ENCODE measurements around the gene F2RL1. TPM values are rescaled to one million over a fixed set of nuclear protein-coding genes. Genes with fewer than 3 reads are reported as not detected.

The F2RL1 gene
- total and polyA plus RNA-seq, 2 experiments from 2014 or later, result 1.4 to 3.3 TPM

DNA sequence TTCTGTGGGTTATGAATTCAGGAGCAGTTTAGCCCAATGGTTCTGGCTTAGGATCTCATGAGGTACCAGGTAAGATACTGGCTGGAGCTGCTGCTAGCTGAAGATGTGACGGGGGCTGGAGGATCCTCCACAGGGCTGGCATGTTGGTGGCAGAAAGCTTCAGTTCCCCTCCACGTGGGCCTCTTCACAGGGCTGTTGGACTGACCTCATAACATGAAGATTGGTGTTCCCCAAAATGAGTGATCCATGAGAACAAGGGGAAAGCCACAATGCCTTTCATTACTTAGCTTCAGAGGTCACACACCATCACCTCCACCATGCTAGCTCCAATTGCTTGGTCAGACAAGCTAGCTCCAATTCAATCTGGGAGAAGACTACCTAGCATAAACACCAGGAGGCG, 22.5 kb downstream of the F2RL1 start:
- Histone ChIP-seq H3K27ac (no peak overlapping the region), H3K4me2 (ENCODE audit: unreplicated experiment) (no peak overlapping the region), H3K27me3 (replicated peaks; ENCODE audit: insufficient read depth) (no peaks in the 10 kb centered on the region), H4K20me1 (ENCODE audit: insufficient read depth) (no peaks in the 10 kb centered on the region), H3K9me3 (ENCODE audit: low read depth) (no peaks in the 10 kb centered on the region), H2AFZ (no peak overlapping the region), H3F3A (ENCODE audit: insufficient read depth) (peaks cover 14% of the 10 kb centered on the region), H3K4me3 (no peak overlapping the region), H3K9me2 (ENCODE audit: insufficient read depth) (no peaks in the 10 kb centered on the region), H3K79me2 (ENCODE audit: insufficient read depth) (no peaks in the 10 kb centered on the region), H3K9ac (no peak overlapping the region), H3K36me3 (ENCODE audit: low read depth) (no peaks in the 10 kb centered on the region), H3K4me1 (ENCODE audit: insufficient read depth) (peaks cover 13% of the 10 kb centered on the region)
- in situ Hi-C loops (cut with MboI), result no loop called here
- WGBS, 2 experiments (ENCODE audit: low coverage in 1 of 2, low lambda C conversion rate in 2 of 2, missing lambda C conversion rate in 2 of 2), result 58 to 71% methylated on average over 3 of the region's 3 CpGs
- no peak for TF ChIP-seq EZH2 (IDR thresholded peaks at IDR 0.05; ENCODE audit: insufficient read depth, poor library complexity, severe bottlenecking)
- no peak for TF ChIP-seq EZH2phosphoT487 (IDR thresholded peaks at IDR 0.05; ENCODE audit: insufficient read depth, low read depth)
- no peak for DNase-seq

DNA sequence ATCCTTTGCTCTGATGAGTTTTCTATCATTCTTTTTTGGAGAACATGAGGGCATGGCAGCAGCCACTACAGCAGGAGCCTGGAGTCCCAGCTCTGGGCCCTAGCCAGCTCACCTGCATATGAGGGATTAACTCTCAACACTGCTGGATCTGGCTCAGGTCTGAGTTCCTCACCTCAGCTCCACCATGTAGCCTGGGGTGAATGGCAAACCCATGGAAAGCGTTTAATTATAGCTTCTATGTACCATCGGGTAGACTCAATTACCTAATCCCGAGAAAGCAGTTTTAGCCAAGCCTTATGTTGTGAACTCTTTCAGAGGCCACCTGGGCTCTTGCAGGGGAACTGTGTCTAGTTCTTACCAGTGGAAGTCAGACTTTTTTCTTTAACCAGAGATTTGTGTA, 27.1 kb downstream of the F2RL1 start:
- Histone ChIP-seq H3K9me2 (ENCODE audit: insufficient read depth) (no peaks in the 10 kb centered on the region), H3K79me2 (ENCODE audit: insufficient read depth) (no peaks in the 10 kb centered on the region), H3K36me3 (ENCODE audit: low read depth) (no peaks in the 10 kb centered on the region), H3K27me3 (replicated peaks; ENCODE audit: insufficient read depth) (no peaks in the 10 kb centered on the region), H4K20me1 (ENCODE audit: insufficient read depth) (no peaks in the 10 kb centered on the region), H3K27ac (no peak overlapping the region), H3K4me3 (no peak overlapping the region), H3K4me1 (ENCODE audit: insufficient read depth) (no peaks in the 10 kb centered on the region), H2AFZ (no peak overlapping the region), H3K4me2 (ENCODE audit: unreplicated experiment) (no peak overlapping the region), H3F3A (ENCODE audit: insufficient read depth) (no peaks in the 10 kb centered on the region), H3K9ac (no peak overlapping the region), H3K9me3 (ENCODE audit: low read depth) (no peaks in the 10 kb centered on the region)
- no peak for DNase-seq
- TF ChIP-seq EZH2phosphoT487 (IDR thresholded peaks at IDR 0.05; ENCODE audit: insufficient read depth, low read depth), result no peak
- WGBS, 2 experiments (ENCODE audit: low coverage in 1 of 2, low lambda C conversion rate in 2 of 2, missing lambda C conversion rate in 2 of 2), result 86 to 89% methylated on average over 3 of the region's 3 CpGs
- in situ Hi-C loops (cut with MboI), result no loop called here

DNA sequence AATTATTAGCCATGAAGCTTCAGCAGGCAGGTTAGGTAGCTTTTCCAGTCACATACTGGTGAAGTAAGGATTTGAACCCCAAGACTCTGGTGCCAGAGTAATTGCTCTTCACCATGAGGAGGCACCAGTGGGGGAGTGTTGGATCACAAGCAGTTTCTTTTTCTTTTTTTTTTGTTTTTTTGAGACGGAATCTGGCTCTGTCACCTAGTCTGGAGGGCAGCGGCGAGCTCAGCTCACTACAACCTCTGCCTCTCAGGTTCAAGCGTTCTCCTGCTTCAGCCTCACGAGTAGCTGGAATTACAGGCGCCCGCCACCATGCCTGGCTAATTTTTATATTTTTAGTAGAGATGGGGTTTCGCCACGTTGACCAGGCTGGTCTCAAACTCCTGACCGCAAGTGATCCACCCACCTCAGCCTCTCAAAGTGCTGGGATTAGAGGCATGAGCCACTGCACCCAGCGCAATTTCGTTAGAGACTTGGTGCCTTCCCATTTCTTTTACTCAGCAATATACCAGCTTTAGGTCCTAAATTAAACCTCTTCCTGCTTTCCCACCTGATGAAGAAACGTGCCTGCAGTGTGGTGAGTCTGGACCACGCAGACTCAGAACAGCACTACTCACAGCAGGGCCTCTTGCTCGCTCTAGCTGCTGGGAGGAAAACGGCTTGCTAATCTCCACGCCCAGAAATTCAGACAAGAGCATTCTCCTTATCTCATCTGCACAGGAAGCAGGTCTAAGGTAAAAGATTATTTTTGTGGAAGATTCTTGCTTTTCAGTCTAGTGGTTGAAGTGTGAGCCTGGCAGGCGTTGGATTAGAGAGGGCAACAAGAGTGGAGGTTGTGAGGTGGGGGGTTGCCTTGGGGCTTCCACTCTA, 30.8 kb downstream of the F2RL1 start, which contains the start of gene S100Z:
S100Z (plus strand) TSS at position 596 of the 873 bp plus-strand sequence. CDS start 25,346 bp downstream, outside the sequence.
- H3K27me3 ChIP-seq (replicated peaks; ENCODE audit: insufficient read depth), result no peaks in the 10 kb centered on the region
- no peak within 1 kb of the TSS for H3K9ac ChIP-seq
- H3K36me3 ChIP-seq (ENCODE audit: low read depth), result no peaks in the 10 kb centered on the region
- H3K4me1 ChIP-seq (ENCODE audit: insufficient read depth), result no peaks in the 10 kb centered on the region
- no peak within 1 kb of the TSS for H3K27ac ChIP-seq
- no peak within 1 kb of the TSS for H3K4me3 ChIP-seq
- H4K20me1 ChIP-seq (ENCODE audit: insufficient read depth), result no peaks in the 10 kb centered on the region
- H3K9me2 ChIP-seq (ENCODE audit: insufficient read depth), result no peaks in the 10 kb centered on the region
- in situ Hi-C loops (cut with MboI), result no loop called here
- no peaks in the 10 kb centered on the region for H3K79me2 ChIP-seq (ENCODE audit: insufficient read depth)
- WGBS, 2 experiments (ENCODE audit: low coverage in 1 of 2, low lambda C conversion rate in 2 of 2, missing lambda C conversion rate in 2 of 2), result 72 to 74% methylated on average over 16 to 18 of the region's 18 CpGs
- no peak within 1 kb of the TSS for H3K4me2 ChIP-seq (ENCODE audit: unreplicated experiment)
- no peak for DNase-seq
- no peak for TF ChIP-seq EZH2phosphoT487 (IDR thresholded peaks at IDR 0.05; ENCODE audit: insufficient read depth, low read depth)
- no peak for TF ChIP-seq EZH2 (IDR thresholded peaks at IDR 0.05; ENCODE audit: insufficient read depth, poor library complexity, severe bottlenecking)
- H3K9me3 ChIP-seq (ENCODE audit: low read depth), result no peaks in the 10 kb centered on the region
- H3F3A ChIP-seq (ENCODE audit: insufficient read depth), result no peaks in the 10 kb centered on the region
- no peak within 1 kb of the TSS for H2AFZ ChIP-seq

DNA sequence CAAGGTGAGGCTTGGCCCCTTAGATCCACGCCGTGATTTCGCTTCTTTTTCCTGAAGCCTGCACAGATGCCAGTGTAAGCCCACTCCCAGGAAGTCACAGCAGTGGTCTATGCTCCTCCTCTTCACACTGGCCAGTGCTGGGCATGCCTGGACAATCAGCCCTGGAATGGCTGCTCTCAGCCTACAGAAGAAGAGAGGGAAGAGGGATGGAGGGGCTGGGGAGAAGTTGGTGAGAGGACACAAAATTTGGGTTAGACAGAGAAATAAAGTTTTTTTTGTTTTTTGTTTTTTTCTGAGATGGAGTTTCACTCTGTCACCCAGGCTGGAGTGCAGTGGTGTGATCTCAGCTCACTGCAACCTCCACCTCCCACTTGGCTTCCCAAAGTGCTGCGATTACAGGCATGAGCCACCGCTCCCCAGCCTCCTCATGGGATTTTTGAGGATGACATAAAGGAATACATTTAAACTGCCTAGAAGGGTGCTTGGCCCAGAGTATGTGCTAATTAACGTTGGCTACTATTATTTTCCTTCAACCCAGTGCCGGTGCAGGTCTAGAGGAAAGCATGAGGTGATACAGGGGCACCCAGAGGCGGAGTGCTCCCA, 31.8 kb downstream of the F2RL1 start:
- DNase-seq, result no peak
- Histone ChIP-seq H3K4me1 (ENCODE audit: insufficient read depth) (no peaks in the 10 kb centered on the region), H3K9me3 (ENCODE audit: low read depth) (no peaks in the 10 kb centered on the region), H3K36me3 (ENCODE audit: low read depth) (no peaks in the 10 kb centered on the region), H3F3A (ENCODE audit: insufficient read depth) (no peaks in the 10 kb centered on the region), H3K27me3 (replicated peaks; ENCODE audit: insufficient read depth) (no peaks in the 10 kb centered on the region), H4K20me1 (ENCODE audit: insufficient read depth) (no peaks in the 10 kb centered on the region), H3K4me3 (no peak overlapping the region), H3K4me2 (ENCODE audit: unreplicated experiment) (no peak overlapping the region), H3K9me2 (ENCODE audit: insufficient read depth) (no peaks in the 10 kb centered on the region), H3K79me2 (ENCODE audit: insufficient read depth) (no peaks in the 10 kb centered on the region), H3K9ac (no peak overlapping the region), H2AFZ (no peak overlapping the region), H3K27ac (no peak overlapping the region)
- in situ Hi-C loops (cut with MboI), result no loop called here
- TF ChIP-seq EZH2phosphoT487 (IDR thresholded peaks at IDR 0.05; ENCODE audit: insufficient read depth, low read depth), result no peak
- TF ChIP-seq EZH2 (IDR thresholded peaks at IDR 0.05; ENCODE audit: insufficient read depth, poor library complexity, severe bottlenecking), result no peak
- 81 to 88% methylated on average over 8 of the region's 8 CpGs for WGBS, 2 experiments (ENCODE audit: low coverage in 1 of 2, low lambda C conversion rate in 2 of 2, missing lambda C conversion rate in 2 of 2)
